ENCODE measurements around the gene GDPGP1.

DNA sequence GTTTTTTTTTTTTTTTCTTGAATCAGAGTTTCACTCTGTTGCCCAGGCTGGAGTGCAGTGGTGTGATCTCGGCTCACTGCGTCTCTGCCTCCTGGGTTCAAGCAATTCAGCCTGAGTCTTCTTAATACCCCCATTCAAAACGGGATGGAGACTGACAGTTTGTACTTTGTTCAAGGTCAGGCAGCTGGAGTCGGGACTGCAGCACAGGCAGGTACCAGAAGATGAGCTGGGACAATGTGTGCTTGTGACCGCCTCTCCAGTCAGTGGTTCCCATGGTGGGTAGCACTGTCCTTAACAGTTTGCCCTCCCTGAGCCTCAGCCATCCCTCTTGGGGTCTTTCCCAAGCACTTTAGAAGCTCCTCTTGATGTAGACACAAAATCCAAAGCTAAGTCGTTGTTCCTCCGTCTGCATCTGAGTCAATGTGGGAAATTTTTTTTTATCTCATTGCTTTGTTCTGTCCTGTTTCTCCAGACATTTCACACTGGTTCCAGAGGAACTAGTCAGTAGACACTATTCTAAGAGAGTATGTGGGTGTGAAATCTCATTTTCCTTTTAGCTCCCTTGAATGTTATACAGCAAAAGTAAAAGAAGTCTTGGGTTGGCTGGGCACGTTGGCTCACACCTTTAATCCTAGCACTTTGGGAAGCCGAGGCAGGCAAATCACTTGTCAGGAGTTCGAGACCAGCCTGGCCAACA lies 10.1 kb downstream of the GDPGP1 start:
- TF ChIP-seq, protein P1, sequence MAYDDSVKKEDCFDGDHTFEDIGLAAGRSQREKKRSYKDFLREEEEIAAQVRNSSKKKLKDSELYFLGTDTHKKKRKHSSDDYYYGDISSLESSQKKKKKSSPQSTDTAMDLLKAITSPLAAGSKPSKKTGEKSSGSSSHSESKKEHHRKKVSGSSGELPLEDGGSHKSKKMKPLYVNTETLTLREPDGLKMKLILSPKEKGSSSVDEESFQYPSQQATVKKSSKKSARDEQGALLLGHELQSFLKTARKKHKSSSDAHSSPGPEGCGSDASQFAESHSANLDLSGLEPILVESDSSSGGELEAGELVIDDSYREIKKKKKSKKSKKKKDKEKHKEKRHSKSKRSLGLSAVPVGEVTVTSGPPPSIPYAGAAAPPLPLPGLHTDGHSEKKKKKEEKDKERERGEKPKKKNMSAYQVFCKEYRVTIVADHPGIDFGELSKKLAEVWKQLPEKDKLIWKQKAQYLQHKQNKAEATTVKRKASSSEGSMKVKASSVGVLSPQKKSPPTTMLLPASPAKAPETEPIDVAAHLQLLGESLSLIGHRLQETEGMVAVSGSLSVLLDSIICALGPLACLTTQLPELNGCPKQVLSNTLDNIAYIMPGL (CRISPR knock-in tag; IDR thresholded peaks at IDR 0.05; ENCODE audit: borderline replicate concordance): no peak
- TF ChIP-seq, protein P2, sequence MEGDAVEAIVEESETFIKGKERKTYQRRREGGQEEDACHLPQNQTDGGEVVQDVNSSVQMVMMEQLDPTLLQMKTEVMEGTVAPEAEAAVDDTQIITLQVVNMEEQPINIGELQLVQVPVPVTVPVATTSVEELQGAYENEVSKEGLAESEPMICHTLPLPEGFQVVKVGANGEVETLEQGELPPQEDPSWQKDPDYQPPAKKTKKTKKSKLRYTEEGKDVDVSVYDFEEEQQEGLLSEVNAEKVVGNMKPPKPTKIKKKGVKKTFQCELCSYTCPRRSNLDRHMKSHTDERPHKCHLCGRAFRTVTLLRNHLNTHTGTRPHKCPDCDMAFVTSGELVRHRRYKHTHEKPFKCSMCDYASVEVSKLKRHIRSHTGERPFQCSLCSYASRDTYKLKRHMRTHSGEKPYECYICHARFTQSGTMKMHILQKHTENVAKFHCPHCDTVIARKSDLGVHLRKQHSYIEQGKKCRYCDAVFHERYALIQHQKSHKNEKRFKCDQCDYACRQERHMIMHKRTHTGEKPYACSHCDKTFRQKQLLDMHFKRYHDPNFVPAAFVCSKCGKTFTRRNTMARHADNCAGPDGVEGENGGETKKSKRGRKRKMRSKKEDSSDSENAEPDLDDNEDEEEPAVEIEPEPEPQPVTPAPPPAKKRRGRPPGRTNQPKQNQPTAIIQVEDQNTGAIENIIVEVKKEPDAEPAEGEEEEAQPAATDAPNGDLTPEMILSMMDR (IDR thresholded peaks at IDR 0.05): no peak
- no peak for TF ChIP-seq BHLHE40 (IDR thresholded peaks at IDR 0.05; ENCODE audit: low read depth, low read length)
- no peak for TF ChIP-seq TFCP2L1 (CRISPR knock-in tag; IDR thresholded peaks at IDR 0.05)
- TF ChIP-seq, protein P3, sequence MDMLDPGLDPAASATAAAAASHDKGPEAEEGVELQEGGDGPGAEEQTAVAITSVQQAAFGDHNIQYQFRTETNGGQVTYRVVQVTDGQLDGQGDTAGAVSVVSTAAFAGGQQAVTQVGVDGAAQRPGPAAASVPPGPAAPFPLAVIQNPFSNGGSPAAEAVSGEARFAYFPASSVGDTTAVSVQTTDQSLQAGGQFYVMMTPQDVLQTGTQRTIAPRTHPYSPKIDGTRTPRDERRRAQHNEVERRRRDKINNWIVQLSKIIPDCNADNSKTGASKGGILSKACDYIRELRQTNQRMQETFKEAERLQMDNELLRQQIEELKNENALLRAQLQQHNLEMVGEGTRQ (IDR thresholded peaks at IDR 0.05): no peak
- no peak for TF ChIP-seq EP300 (IDR thresholded peaks at IDR 0.05)
- no peak for TF ChIP-seq POLR2A (IDR thresholded peaks at IDR 0.05; ENCODE audit: low read length)
- TF ChIP-seq ZFP36 (IDR thresholded peaks at IDR 0.05; ENCODE audit: borderline replicate concordance, partially characterized antibody): no peak
- TF ChIP-seq, protein P4, sequence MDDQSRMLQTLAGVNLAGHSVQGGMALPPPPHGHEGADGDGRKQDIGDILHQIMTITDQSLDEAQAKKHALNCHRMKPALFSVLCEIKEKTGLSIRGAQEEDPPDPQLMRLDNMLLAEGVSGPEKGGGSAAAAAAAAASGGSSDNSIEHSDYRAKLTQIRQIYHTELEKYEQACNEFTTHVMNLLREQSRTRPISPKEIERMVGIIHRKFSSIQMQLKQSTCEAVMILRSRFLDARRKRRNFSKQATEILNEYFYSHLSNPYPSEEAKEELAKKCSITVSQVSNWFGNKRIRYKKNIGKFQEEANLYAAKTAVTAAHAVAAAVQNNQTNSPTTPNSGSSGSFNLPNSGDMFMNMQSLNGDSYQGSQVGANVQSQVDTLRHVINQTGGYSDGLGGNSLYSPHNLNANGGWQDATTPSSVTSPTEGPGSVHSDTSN (IDR thresholded peaks at IDR 0.05): no peak
- no peak for TF ChIP-seq SMC3 (IDR thresholded peaks at IDR 0.05)
- no peak for TF ChIP-seq KDM5A (IDR thresholded peaks at IDR 0.05)
- TF ChIP-seq, protein P5, sequence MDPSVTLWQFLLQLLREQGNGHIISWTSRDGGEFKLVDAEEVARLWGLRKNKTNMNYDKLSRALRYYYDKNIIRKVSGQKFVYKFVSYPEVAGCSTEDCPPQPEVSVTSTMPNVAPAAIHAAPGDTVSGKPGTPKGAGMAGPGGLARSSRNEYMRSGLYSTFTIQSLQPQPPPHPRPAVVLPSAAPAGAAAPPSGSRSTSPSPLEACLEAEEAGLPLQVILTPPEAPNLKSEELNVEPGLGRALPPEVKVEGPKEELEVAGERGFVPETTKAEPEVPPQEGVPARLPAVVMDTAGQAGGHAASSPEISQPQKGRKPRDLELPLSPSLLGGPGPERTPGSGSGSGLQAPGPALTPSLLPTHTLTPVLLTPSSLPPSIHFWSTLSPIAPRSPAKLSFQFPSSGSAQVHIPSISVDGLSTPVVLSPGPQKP (IDR thresholded peaks at IDR 0.05; ENCODE audit: low read depth, low read length): no peak
- no peak for TF ChIP-seq KDM1A (IDR thresholded peaks at IDR 0.05; ENCODE audit: low read depth)
- no peak for TF ChIP-seq MAFK (IDR thresholded peaks at IDR 0.05; ENCODE audit: partially characterized antibody)
